ENCODE measurements around the gene RBCK1.

DNA sequence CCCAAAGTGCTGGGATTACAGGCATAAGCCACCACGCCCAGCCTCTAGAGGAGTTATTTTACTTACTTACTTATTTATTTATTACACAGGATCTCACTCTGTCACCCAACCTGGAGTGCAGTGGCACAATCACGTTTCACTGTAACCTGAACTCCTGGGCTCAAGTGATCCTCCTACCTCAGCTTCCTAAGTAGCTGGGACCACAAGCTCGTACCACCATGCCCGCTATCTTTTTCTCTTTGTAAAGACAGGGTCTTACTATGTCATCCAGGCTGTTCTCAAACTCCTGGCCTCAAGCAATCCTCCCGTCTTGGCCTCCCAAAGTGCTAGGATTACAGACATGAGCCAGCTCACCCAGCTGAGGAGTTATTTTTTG, 29.1 kb upstream of the RBCK1 start:
- TF ChIP-seq, protein P1, sequence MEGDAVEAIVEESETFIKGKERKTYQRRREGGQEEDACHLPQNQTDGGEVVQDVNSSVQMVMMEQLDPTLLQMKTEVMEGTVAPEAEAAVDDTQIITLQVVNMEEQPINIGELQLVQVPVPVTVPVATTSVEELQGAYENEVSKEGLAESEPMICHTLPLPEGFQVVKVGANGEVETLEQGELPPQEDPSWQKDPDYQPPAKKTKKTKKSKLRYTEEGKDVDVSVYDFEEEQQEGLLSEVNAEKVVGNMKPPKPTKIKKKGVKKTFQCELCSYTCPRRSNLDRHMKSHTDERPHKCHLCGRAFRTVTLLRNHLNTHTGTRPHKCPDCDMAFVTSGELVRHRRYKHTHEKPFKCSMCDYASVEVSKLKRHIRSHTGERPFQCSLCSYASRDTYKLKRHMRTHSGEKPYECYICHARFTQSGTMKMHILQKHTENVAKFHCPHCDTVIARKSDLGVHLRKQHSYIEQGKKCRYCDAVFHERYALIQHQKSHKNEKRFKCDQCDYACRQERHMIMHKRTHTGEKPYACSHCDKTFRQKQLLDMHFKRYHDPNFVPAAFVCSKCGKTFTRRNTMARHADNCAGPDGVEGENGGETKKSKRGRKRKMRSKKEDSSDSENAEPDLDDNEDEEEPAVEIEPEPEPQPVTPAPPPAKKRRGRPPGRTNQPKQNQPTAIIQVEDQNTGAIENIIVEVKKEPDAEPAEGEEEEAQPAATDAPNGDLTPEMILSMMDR (IDR thresholded peaks at IDR 0.05), result no peak
- TF ChIP-seq POLR2A (IDR thresholded peaks at IDR 0.05), result no peak
